Measurements from ENCODE around the gene KIF12. TPM values are rescaled to one million over a fixed set of nuclear protein-coding genes. Genes with fewer than 3 reads are reported as not detected.
"Not testable (repeated sequence)": the region's sequence is repeated elsewhere in the genome, so short reads cannot be mapped to it uniquely, and the experiment has no call there.

Gene KIF12
- polyA plus RNA-seq, 10 donors: 0.19 to 5.1 (median 0.52) TPM; not detected in 2

- no peak for DNase-seq
Observed at GRCh38 chr9:114085387-114085789, 13.7 kb downstream of the KIF12 start.

GRCh38 chr9:114084282-114085073 is 14.6 kb downstream of the KIF12 start:
- peak in 2 of 3 donors; percentile 32 to 63 for DNase-seq

DNA sequence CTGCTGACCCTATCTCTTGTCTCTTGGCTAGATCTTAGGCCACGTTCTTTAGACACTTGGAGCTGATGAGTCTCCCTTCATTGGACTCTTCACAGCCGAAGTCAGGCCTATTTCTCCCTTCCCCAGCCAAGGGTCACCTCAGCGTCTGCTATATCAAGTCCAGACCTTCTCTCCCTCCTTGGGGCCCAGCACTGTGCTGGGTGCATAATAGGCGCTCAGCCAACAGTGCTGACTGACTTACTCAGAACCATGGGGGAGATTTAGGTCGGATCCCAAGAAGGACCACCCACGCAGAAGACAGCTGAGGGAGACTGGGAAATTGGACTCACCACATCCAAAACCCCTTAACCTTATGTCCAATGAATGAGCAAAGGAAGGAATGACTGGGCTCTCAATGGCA is 15.4 kb downstream of the KIF12 start:
- DNase-seq: no peak

GRCh38 chr9:114082763-114083412 is 16.2 kb downstream of the KIF12 start:
- not testable (repeated sequence) for DNase-seq

DNA sequence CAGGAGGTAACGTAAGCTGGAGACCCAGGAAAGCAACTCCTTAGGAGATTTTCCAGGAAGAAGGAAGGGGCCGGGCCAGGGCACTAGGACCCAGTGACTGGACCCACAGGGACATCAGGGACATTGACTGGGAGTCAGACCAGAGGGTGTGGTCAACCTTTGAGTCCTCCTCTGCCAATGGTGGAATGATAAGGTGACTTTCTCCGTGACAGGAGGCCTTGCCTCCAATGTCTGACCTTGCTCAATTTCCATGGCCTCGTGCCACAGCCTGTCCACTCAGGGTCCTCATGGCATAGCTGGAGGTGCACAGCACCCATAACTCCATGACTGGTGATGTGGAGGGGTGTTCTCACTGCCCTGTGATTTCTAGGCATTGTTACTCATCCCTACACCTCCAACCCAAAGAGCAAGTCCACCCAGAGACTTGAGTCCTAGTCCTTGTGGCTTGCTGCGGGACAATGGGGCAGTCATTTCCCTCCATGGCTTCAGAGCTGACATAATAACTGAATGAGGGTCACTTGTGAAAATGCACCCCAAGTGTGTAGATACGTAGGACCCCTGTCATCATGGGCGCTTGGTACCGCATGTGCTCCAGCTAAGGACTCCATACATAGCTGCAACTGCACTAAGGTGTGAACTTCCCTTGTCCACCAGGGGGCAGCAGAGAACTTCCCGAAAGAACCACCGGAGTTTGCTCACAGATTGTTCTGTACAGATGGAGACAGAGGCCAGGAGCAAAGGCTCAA is 16.9 kb downstream of the KIF12 start:
- DNase-seq: peak; percentile 92 to 96 (median 94)

GRCh38 chr9:114081441-114082016 is 17.6 kb downstream of the KIF12 start:
- no peak for DNase-seq

GRCh38 chr9:114080773-114081440 is 18.2 kb downstream of the KIF12 start:
- no peak for DNase-seq

GRCh38 chr9:114080195-114080772 is 18.8 kb downstream of the KIF12 start:
- no peak for DNase-seq

DNA sequence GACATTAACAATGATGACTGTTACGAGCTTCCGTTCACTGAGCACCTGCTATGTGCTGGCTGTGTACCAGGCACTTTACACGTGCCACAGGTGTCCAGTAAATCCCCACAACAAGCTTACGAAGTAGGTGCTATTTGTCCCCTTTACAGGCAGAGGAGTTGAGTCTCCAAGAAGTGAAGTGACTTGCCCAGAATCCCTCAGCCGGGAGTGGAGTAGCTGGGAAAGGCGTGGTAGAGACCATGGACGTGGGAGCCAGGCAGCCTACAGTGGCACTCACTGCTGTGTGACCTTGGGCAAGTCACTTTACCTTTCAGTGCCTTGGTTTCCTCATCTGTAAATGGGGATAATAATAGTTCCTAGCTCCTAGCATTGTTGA is 20.3 kb downstream of the KIF12 start:
- no peak for DNase-seq

GRCh38 chr9:114078021-114078780 is 20.9 kb downstream of the KIF12 start, which contains the start of gene AMBP:
TSS of gene AMBP (minus strand) at chr9:114078300. CDS start at chr9:114078209, 91 bp downstream.
- no peak for DNase-seq

GRCh38 chr9:114077162-114077837 is 21.8 kb downstream of the KIF12 start:
- DNase-seq: no peak

GRCh38 chr9:114076237-114077161 is 22.6 kb downstream of the KIF12 start:
- no peak for DNase-seq

DNA sequence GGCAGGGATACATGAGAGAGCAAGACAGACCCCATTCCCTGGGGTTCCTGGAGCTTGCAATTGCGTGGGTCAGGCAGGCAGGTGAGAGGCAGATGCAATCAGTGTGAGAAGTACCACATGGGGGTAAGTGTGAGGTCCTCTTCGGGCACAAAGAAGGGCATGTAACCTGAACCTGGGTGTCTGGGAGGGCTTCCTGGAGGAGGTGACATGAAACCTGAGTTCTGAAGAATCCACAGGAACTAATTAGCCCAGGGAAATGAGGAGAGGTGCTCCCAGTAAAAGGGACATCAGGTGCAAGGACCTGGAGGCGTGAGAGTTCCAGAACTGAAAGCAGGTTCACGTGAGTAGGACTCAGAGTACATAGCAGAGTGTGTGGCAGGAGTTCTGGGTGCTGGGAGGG is 23.5 kb downstream of the KIF12 start:
- DNase-seq: no peak

DNA sequence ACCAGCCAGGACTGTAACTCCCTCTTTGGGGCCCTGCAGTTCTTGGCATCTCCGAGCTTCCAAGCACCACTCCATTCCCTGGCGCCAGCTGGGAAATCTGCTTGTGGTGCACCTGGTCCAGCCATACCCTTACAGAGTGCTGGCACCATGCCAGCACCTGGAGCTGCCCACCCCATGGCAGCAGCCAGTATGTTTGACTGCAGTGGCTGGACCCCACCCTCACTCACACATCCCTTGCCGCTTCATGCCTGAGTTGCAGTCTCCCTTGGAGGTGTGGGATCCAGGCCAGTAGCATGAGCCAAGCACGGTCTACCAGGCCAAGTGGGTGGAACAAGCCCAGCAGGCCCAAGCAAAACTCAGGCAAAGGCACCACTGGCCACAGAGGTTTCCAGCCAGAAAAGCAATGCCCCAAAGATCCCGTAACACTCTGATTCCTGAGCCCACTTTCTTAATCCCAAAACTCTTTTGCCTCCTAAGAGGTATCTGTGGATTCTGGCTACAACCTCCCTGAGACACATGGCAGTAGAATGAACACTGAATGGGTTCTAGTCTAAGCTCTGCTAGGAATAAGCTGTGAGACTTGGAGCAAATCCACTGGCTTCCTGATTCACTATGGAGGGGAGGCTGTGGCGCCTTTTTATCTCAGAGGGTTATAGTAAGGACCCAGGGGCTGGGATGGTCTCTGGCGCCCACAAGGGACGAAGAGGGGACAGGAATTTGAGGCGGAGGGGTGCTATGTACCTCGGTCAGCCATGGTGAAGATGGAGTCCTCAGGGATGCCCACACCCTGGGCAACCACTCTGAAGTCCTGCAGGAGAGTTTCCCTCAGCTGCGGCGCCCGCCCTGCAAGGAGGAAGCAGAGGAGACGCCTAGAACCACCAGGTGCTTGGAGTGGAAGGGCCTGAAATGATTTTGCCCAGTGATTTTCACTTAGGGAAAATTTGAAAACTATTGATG is 26.6 kb downstream of the KIF12 start:
- DNase-seq: peak in 2 of 3 donors; percentile 50 to 61

DNA sequence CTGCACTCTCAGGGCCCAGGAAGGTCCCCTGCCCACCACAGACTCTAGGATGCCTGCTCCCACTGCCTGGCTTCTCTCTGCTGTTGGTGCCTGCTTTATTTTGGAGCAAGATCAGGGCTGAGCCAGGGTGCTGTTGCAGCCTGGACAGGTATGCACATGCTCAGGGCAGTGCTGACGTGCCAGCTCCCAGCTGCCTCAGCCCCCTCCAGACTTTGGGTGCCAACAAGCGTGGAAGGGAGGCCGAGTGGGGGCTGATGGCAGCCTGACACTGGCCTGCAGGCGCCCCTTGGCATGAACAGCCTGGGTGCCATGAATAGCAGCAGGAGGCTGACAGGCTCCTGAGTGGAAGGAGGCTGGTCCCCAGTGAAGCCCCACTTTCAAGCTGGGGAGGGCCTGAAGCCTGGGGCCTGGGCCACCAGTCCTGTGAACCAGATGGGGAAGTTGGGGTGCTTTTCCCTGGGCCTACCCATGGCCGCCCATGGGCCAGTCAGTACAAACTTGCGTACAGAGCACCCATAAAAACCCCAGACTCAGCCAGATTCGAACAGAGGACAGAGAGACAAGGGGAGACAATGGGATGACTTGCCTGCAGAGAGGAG is 27.8 kb downstream of the KIF12 start:
- DNase-seq: no peak

DNA sequence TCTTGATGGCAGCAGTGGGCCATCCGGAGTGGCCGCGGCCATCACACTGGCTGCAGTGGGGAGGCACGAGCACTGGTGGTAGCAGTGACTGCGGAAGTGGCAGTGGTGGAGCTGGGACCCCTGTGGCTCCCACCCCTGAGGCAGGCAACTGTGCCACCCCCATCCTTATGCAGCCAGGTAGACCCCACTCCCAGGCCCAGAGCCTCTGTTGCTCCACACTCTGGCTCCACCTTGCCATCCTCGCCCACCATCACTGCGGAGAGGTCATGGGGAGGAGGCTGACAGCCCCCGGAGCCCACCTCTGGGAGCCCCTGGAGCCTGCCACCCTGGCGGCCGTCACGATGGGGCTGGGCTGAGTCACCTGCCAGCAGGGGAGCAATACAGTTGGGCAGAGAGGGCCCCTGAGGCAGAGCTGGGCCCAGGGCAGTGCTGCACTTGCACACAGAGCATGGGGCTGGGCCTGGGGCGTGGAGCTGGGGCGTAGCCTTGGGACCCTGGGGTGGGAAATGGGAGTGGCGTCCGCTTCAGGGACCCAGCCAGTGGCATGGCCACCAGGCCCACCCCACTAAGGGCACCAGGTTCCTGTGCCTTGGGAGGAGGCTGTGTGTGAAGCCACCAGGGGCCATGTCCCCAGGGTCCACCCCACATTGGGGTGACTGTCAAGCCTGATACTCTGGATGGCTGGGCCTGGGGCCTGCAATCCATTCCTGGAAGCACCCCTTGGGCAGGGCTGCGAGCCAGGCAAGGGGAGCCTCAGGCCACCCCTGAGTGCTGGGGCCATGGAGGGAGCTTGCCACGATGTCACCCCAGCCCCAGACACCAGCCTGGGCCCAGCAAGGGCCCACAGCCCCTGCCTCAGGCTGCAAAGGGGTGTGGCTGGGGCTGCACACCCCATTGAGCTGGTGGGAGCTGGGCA is 28.6 kb downstream of the KIF12 start:
- DNase-seq: no peak
